Measurements from ENCODE around the gene AMER3.

AMER3 gene

GRCh38 chr2:130756053-130756873, 923 bp downstream of the AMER3 start:
- DNase-seq = no peak

GRCh38 chr2:130756874-130757668, 1.7 kb downstream of the AMER3 start:
- no peak for DNase-seq

GRCh38 chr2:130759906-130760753, 4.8 kb downstream of the AMER3 start:
- no peak for DNase-seq

- no peak for DNase-seq
These were observed 5.7 kb downstream of the AMER3 start for GRCh38 chr2:130760754-130761751.

GRCh38 chr2:130762031-130762909, 6.9 kb downstream of the AMER3 start:
- DNase-seq = no peak

- no peak for DNase-seq
These were observed 7.6 kb downstream of the AMER3 start for GRCh38 chr2:130762910-130763385.

- no peak for DNase-seq
These were observed 8.1 kb downstream of the AMER3 start for GRCh38 chr2:130763405-130763804.

GRCh38 chr2:130764035-130764820, 8.9 kb downstream of the AMER3 start:
- no peak for DNase-seq

- no peak for DNase-seq
These were observed 9.4 kb downstream of the AMER3 start for GRCh38 chr2:130764821-130765115.

- no peak for DNase-seq
These were observed 10.1 kb downstream of the AMER3 start for GRCh38 chr2:130765464-130765863.

- no peak for DNase-seq
These were observed 10.7 kb downstream of the AMER3 start for GRCh38 chr2:130766037-130766436.

GRCh38 chr2:130766711-130767407, 11.5 kb downstream of the AMER3 start:
- DNase-seq = no peak

- DNase-seq = no peak
These were observed 12.1 kb downstream of the AMER3 start for GRCh38 chr2:130767408-130767775.

GRCh38 chr2:130768191-130768855, 13.0 kb downstream of the AMER3 start:
- no peak for DNase-seq

GRCh38 chr2:130769343-130769907, 14.1 kb downstream of the AMER3 start:
- no peak for DNase-seq

GRCh38 chr2:130776550-130776949, 21.2 kb downstream of the AMER3 start:
- DNase-seq = no peak

- no peak for DNase-seq
These were observed 23.4 kb downstream of the AMER3 start for GRCh38 chr2:130778781-130779180.

GRCh38 chr2:130785466-130786055, 30.2 kb downstream of the AMER3 start:
- no peak for DNase-seq

Data from CD4-positive, alpha-beta T cell treated with Interleukin-17A for 1 hour (primary cell).